Measurements from ENCODE around the gene PGBD1.
"Not testable (repeated sequence)": the region's sequence is repeated elsewhere in the genome, so short reads cannot be mapped to it uniquely, and the experiment has no call there.

The PGBD1 gene

GRCh38 chr6:28274888-28275287 lies 6.5 kb upstream of the PGBD1 start:
- no peak for DNase-seq (ENCODE audit: low spot score)

- no peak for DNase-seq (ENCODE audit: low spot score)
Measured at GRCh38 chr6:28277746-28278145, 3.6 kb upstream of the PGBD1 start.

GRCh38 chr6:28280595-28281287 lies 631 bp upstream of the PGBD1 start:
- no peak for DNase-seq (ENCODE audit: low spot score)

GRCh38 chr6:28282926-28283325 lies 1.6 kb downstream of the PGBD1 start:
- DNase-seq (ENCODE audit: low spot score), result no peak

DNA sequence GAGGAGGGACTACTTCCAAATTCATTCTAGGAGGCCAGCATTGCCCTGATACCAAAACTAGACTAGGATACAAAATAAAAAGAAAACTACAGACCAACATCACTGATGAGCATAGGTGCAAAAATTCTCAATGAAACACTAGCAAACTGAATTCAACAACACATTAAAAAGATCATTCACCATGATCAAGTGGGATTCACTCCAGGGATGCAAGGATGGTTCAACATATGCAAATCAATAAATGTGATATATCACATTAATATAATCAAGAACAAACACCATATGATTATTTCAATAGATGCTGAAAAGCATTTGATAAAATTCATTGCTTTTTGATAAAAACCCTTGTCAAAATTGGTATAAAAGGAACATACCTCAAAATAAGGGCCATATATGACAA lies 10.2 kb downstream of the PGBD1 start:
- DNase-seq (ENCODE audit: low spot score), result no peak

DNA sequence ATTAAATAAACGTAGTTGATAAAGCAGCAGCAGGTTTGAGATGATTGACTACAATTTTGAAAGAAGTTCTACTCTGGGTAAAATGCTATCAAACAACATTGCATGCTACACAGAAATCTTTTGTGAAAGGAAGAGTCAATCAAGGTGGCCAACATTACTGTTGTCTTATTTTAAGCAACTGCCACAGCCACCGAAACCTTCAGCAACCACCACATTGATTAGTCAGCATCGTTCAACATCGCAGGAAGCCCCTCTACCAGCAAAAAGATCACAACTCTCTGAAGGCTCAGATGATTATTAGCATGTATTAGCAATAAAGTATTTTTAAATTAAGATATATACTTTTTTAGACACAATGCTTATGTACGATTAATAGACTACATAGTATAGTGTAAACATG lies 14.0 kb downstream of the PGBD1 start:
- DNase-seq (ENCODE audit: low spot score), result no peak

DNA sequence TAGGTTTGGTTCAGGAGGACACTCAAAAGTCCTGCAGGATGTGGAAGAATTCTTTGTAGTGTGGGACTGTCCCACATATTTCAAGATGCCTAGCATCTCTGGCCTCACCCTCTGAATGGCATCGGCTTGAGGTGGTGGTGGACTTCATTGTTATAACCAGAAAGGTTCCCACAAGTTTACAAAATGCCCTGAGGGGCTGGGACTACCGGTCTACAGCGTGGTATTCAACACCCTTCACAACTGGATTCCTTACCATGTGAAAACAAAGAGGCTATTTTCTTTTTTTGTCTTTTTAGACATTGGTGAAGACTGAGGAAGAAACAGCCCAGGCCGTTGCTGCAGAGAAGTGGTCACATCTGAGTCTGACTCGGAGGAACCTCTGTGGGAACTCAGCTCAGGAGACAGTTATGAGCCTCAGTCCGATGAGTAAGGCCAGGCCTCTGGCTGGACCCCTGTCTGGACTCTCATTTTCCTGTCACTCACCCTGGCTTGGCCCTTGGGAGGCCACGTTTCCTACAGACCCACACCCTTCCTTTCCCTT lies 15.2 kb downstream of the PGBD1 start:
- no peak for DNase-seq (ENCODE audit: low spot score)

DNA sequence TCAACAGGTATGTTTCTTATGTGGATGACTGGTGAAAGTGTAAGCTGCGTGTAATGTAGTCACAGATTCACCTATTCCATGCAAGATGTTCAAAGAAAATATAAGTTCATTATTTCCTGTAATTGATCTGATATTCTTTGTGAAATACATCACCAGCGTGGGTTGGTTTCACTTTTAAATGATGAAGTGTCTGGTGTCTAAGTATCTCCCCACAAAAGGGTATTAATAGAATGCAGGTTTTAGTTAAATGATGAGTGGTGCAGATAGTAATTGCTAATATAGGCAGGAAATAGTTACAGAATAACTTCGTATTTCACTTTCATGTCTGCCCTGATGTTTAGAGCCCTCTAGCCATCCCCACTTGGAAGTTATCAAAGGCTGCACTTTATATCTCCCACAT lies 22.2 kb downstream of the PGBD1 start:
- no peak for DNase-seq (ENCODE audit: low spot score)

DNA sequence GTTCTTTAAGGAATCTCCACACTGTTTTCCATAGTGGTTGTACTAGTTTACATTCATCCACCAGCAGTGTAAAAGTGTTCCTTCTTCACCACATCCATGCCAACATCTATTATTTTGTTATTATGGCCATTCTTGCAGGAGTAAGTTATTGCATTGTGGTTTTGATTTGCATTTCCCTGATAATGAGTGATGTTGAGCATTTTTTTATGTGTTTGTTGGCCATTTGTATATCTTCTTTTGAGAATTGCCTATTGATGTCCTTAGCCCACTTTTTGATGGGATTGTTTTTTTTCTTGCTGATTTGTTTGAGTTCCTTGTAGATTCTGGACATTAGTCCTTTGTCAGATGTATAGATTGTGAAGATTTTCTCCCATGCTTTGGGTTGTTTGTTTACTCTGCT lies 25.0 kb downstream of the PGBD1 start:
- DNase-seq (ENCODE audit: low spot score), result not testable (repeated sequence)

DNA sequence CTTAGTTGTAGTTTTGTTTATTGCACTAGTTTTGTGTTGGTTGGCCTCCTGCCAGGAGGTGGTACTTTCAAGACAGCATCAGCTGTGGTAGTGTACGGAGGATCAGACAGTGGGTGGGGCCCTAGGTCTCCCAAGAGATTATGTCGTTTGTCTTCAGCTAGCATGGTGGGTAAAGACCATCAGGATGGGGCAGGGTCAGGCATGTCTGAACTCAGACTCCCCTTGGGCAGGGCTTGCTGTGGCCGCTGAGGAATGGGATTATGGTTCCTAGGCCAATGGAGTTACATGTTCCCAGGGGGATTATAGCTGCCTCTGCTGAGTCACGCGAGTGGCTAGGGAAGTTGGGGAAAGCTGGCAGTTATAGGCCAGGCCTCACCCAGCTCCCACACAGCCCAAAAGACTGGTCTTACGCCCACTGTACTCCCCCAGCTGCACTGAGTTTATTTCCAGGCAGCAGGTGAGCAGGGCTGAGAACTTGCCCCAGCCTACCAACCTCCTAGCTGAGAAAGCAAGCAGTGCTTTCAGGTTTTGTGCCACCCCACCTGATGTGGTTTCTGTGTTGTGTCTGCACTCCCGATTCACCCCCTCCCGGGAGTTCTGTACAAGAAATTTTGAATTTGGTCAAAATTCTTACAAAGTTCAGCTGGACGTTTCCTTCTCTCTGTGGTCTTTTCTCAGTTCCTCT lies 29.9 kb downstream of the PGBD1 start:
- DNase-seq (ENCODE audit: low spot score), result no peak

- DNase-seq (ENCODE audit: low spot score), result no peak
Measured at GRCh38 chr6:28312939-28313338, 31.6 kb downstream of the PGBD1 start.

DNA sequence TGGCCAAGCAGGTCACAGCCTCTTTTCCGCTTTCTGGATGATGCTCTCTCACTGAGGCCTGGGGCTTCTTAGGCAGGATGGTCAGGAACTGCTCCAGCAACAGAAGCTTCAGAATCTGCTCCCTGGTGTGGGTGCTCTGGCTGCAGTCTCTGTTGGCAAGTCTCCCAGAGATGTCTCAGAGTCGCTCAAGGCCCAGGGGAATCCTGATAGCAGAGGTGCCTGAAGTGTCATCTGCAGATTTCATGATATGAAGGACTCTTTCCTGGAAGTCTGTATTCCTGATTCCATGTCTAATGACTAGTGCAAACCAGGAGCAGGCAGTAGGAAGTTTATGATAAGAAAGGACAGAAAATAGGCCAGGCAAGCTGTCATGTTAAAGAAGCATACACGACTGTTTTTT lies 34.3 kb downstream of the PGBD1 start:
- no peak for DNase-seq (ENCODE audit: low spot score)

DNA sequence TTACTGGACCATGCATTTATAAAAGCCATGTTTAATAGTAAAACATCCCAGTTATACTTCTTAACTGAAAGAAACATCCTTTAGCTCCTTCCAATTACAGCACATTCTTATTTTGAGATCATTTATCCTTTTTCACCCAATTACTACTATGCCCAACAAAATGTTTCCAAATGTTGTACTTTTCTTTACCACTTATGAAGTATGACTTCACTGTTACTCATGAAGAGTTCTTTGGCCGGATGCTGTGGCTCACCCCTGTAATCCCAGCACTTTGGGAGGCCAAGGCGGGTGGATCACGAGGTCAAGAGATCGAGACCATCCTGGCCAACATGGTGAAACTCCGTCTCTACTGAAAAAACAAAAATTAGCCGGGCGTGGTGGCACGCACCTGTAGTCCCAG lies 36.5 kb downstream of the PGBD1 start:
- not testable (repeated sequence) for DNase-seq (ENCODE audit: low spot score)

DNA sequence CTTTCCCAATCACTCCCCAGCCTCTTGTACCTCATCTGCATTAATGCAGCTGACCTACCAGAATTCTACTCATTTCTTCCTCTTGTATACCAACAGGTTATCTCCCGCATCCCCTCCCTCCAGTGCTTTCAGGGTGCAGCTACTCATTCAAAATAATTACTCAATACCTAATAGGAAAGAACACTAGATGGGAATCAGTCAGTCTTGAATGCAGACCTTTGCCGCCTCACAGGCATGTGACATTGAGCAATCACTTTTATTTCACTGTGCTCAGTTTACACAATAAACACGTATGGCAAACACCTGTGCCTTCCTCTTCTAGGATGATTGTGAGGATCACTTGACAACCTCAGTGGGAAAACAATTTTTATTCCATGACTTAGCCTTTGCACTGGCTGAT lies 41.3 kb downstream of the PGBD1 start:
- no peak for DNase-seq (ENCODE audit: low spot score)

- no peak for DNase-seq (ENCODE audit: low spot score)
Measured at GRCh38 chr6:28323813-28324424, 42.5 kb downstream of the PGBD1 start.

DNA sequence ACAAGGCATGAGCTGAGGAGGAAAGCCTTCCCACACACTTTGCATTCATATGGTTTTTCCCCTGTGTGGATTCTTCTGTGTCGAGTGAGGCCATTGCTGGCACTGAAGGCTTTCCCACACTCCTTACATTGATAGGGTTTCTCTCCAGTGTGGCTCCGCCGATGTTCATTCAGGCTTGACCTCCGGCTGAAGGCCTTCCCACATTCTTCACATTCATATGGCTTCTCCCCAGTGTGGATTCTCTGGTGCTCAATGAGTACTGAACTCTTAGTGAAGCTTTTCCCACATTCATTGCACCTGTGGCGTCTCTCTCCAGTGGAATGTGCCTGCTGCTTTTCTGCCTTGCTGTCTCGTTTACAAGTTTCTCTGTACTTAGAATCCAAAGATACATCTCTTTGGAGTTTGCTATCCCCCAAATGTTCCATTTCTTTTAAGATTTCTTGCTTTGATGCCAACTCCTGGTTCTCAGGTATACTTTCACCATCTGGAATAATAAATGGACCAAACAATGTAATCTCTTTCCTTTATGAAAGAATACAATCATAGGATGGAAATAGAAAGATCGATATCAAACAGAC lies 45.1 kb downstream of the PGBD1 start:
- DNase-seq (ENCODE audit: low spot score), result no peak

- no peak for DNase-seq (ENCODE audit: low spot score)
Measured at GRCh38 chr6:28330041-28330440, 48.7 kb downstream of the PGBD1 start.

- DNase-seq (ENCODE audit: low spot score), result no peak
Measured at GRCh38 chr6:28333047-28333446, 51.7 kb downstream of the PGBD1 start.

GRCh38 chr6:28333599-28334018 lies 52.2 kb downstream of the PGBD1 start:
- DNase-seq (ENCODE audit: low spot score), result no peak

DNA sequence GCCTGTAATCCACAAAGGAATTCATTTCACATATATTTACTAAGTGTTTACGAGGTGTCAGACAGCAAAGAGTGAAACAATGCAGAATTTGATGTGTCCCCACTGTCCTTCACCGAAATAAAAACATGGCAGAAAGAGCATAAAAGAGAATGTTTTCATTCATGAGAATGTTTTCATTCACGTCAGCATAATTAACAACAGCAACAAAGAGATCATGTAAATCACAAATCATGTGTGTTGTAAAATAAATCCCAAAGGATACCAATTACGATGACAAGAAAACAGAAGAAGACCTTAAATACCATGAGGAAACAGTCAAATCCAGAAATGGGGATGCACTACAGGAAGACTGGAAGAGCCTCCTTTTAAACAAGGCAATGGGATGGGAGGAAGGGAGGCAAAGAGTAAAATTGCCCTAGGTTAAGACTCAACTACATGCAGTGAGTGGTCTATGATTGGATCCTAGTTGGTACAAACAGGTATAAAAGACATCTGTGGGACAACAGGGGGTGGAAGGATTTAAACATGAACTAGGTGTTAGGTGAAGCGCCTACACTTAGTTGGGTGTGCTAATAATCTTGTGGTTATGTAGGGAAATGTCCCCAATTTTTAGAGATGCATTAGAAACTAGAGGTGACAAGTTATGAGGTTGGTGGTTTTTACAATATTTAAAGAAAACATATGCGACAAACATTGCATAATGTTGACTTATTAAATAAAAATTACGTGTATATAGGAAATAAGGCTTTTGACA lies 53.1 kb downstream of the PGBD1 start:
- no peak for DNase-seq (ENCODE audit: low spot score)

- no peak for DNase-seq (ENCODE audit: low spot score)
Measured at GRCh38 chr6:28335040-28335563, 53.7 kb downstream of the PGBD1 start.

Data from iPS-NIHi11 (cell line).